GM23248 (cell line): Measurements from ENCODE around the gene HNRNPA2B1. TPM values are rescaled to one million over a fixed set of nuclear protein-coding genes. Genes with fewer than 3 reads are reported as not detected.

Experiments used
- DNase-seq: peaks from one replicate; pipeline ENCODE4 v3.0.0-alpha.2; 2015
- H2AFZ ChIP-seq: fragments of 200-600 bp; sonication (generic); 2 replicates; pipeline ENCODE4 v1.6.1; 2016; ENCODE audit warnings: antibody characterized with exemption
- H3F3A ChIP-seq: fragments of 200-600 bp; sonication (generic); 2 replicates; pipeline ENCODE4 v1.6.1; 2016; ENCODE audit warnings: mild to moderate bottlenecking, antibody characterized with exemption, mixed run types; ENCODE audit not compliant: insufficient read depth
- H3K27ac ChIP-seq: fragments of 200-600 bp; sonication (generic); 2 replicates; pipeline ENCODE4 v1.5.1; 2016; ENCODE audit warnings: mild to moderate bottlenecking
- H3K27me3 ChIP-seq: fragments of 200-600 bp; sonication (generic); replicated peaks from 2 replicates; pipeline ENCODE4 v1.6.1; 2016; ENCODE audit warnings: mild to moderate bottlenecking; ENCODE audit not compliant: insufficient read depth
- H3K36me3 ChIP-seq: fragments of 200-600 bp; sonication (generic); 2 replicates; pipeline ENCODE4 v1.6.1; 2016; ENCODE audit warnings: low read depth, mild to moderate bottlenecking
- H3K4me1 ChIP-seq: fragments of 200-600 bp; sonication (generic); 2 replicates; pipeline ENCODE4 v1.6.1; 2016; ENCODE audit warnings: mild to moderate bottlenecking; ENCODE audit not compliant: insufficient read depth
- H3K4me2 ChIP-seq: fragments of 200-600 bp; sonication (generic); one replicate; pipeline ENCODE4 v1.6.1; 2016; ENCODE audit warnings: mild to moderate bottlenecking; ENCODE audit not compliant: unreplicated experiment
- H3K4me3 ChIP-seq: fragments of 200-600 bp; sonication (generic); 2 replicates; pipeline ENCODE4 v1.5.1; 2016; ENCODE audit warnings: mild to moderate bottlenecking
- H3K79me2 ChIP-seq: fragments of 200-600 bp; sonication (generic); 2 replicates; pipeline ENCODE4 v1.6.1; 2016; ENCODE audit warnings: mild to moderate bottlenecking; ENCODE audit not compliant: insufficient read depth
- H3K9ac ChIP-seq: fragments of 200-600 bp; sonication (generic); 2 replicates; pipeline ENCODE4 v1.6.1; 2016; ENCODE audit warnings: mild to moderate bottlenecking
- H3K9me2 ChIP-seq: fragments of 200-600 bp; sonication (generic); 2 replicates; pipeline ENCODE4 v1.6.1; 2016; ENCODE audit warnings: mixed run types, mild to moderate bottlenecking, moderate library complexity; ENCODE audit not compliant: insufficient read depth
- H3K9me3 ChIP-seq: fragments of 200-600 bp; sonication (generic); one replicate; pipeline ENCODE4 v1.6.1; 2017; ENCODE audit warnings: low read depth
- H4K20me1 ChIP-seq: fragments of 200-600 bp; sonication (generic); 2 replicates; pipeline ENCODE4 v1.6.0; 2016; ENCODE audit not compliant: insufficient read depth
- EZH2 ChIP-seq: fragments of 200-600 bp; sonication (generic); IDR thresholded peaks from 2 replicates; pipeline ENCODE4 v1.6.1; 2018; ENCODE audit warnings: antibody characterized with exemption, mild to moderate bottlenecking; ENCODE audit not compliant: insufficient read depth, poor library complexity, severe bottlenecking
- EZH2phosphoT487 ChIP-seq: fragments of 200-600 bp; sonication (generic); IDR thresholded peaks from 2 replicates; pipeline ENCODE4 v1.6.1; 2018; ENCODE audit warnings: antibody characterized with exemption, moderate library complexity, mild to moderate bottlenecking, low read depth; ENCODE audit not compliant: insufficient read depth
- WGBS, 2 experiments: methylation state at CpG; one replicate each; pipeline ENCODE4 v1.1.6; 2015 to 2017; ENCODE audit warnings: low lambda C conversion rate in 2 of 2, low coverage in 1 of 2; ENCODE audit errors: missing lambda C conversion rate in 2 of 2; 5-methylcytosine and 5-hydroxymethylcytosine counted together
- in situ Hi-C: fragments of 300-500 bp; cut with MboI; formaldehyde crosslinking; loops from 2 replicates; pipeline ENCODE4 v1.15.0; 2020
- polyA plus RNA-seq: library from polyadenylated mRNA; unstranded; fragments of >200 nt; fragmentation: Nextera tagmentation; extraction: Ambion mirVana; gene quantifications from 2 replicates; pipeline ENCODE4 v1.2.1, GENCODE V29; 2016
- total RNA-seq: library from RNA; depleted of rRNA; stranded (reverse); fragments of >200 nt; shearing (Covaris generic); gene quantifications from 2 replicates; pipeline ENCODE4 v1.2.3, GENCODE V29; 2014

The HNRNPA2B1 gene
- total and polyA plus RNA-seq, 2 experiments from 2014 or later, result 134 to 529 TPM

GRCh38 chr7:26156451-26157420 is 43.8 kb downstream of the HNRNPA2B1 start:
- H2AFZ ChIP-seq, result no peak overlapping the region
- H3F3A ChIP-seq, result peaks cover 26% of the 10 kb centered on the region
- peak overlapping the region; percentile 25; the same call in 1 of the 2 replicates for H3K9ac ChIP-seq
- H3K4me2 ChIP-seq, result peak overlapping the region; percentile 76
- TF ChIP-seq EZH2, result no peak
- H3K27ac ChIP-seq, result peak overlapping the region; percentile 48
- H3K36me3 ChIP-seq, result no peaks in the 10 kb centered on the region
- peak overlapping the region; percentile 57 for H3K4me3 ChIP-seq
- H3K79me2 ChIP-seq, result no peaks in the 10 kb centered on the region
- no peaks in the 10 kb centered on the region for H3K9me2 ChIP-seq
- no peaks in the 10 kb centered on the region for H3K9me3 ChIP-seq
- in situ Hi-C loops, result no loop called here
- WGBS, 2 experiments, result 72 to 77% methylated on average over 20 of the region's 20 CpGs
- H3K27me3 ChIP-seq, result peaks cover 3% of the 10 kb centered on the region; the same call in 1 of the 2 replicates
- peaks cover 30% of the 10 kb centered on the region for H3K4me1 ChIP-seq
- H4K20me1 ChIP-seq, result no peaks in the 10 kb centered on the region
- DNase-seq, result peak; percentile 89

GRCh38 chr7:26155531-26156375 is 44.8 kb downstream of the HNRNPA2B1 start:
- peak overlapping the region; percentile 57 for H3K4me3 ChIP-seq
- no peaks in the 10 kb centered on the region for H3K9me3 ChIP-seq
- H4K20me1 ChIP-seq, result no peaks in the 10 kb centered on the region
- WGBS, 2 experiments, result 45 to 48% methylated on average over 8 of the region's 8 CpGs
- H3K36me3 ChIP-seq, result no peaks in the 10 kb centered on the region
- H3F3A ChIP-seq, result peaks cover 26% of the 10 kb centered on the region
- H3K4me2 ChIP-seq, result peak overlapping the region; percentile 76
- peak overlapping the region; percentile 48 for H3K27ac ChIP-seq
- peak overlapping the region; percentile 25; the same call in 1 of the 2 replicates for H3K9ac ChIP-seq
- in situ Hi-C loops, result no loop called here
- H2AFZ ChIP-seq, result no peak overlapping the region
- DNase-seq, result peak; percentile 69
- no peaks in the 10 kb centered on the region for H3K9me2 ChIP-seq
- H3K4me1 ChIP-seq, result peaks cover 30% of the 10 kb centered on the region
- peaks cover 13% of the 10 kb centered on the region; the same call in 1 of the 2 replicates for H3K27me3 ChIP-seq
- no peak for TF ChIP-seq EZH2
- no peak for TF ChIP-seq EZH2phosphoT487
- no peaks in the 10 kb centered on the region for H3K79me2 ChIP-seq

GRCh38 chr7:26153823-26154783 is 46.4 kb downstream of the HNRNPA2B1 start:
- H3K4me1 ChIP-seq, result peaks cover 23% of the 10 kb centered on the region
- in situ Hi-C loops, result no loop called here
- no peak overlapping the region for H3K4me3 ChIP-seq
- no peaks in the 10 kb centered on the region for H3K36me3 ChIP-seq
- H3F3A ChIP-seq, result peaks cover 21% of the 10 kb centered on the region
- H3K79me2 ChIP-seq, result no peaks in the 10 kb centered on the region
- no peak overlapping the region for H2AFZ ChIP-seq
- no peak overlapping the region for H3K9ac ChIP-seq
- no peak for TF ChIP-seq EZH2phosphoT487
- TF ChIP-seq EZH2, result no peak
- H3K4me2 ChIP-seq, result no peak overlapping the region
- DNase-seq, result no peak
- 73 to 77% methylated on average over 15 of the region's 15 CpGs for WGBS, 2 experiments
- no peaks in the 10 kb centered on the region for H4K20me1 ChIP-seq
- no peaks in the 10 kb centered on the region for H3K9me3 ChIP-seq
- no peaks in the 10 kb centered on the region for H3K9me2 ChIP-seq
- no peak overlapping the region for H3K27ac ChIP-seq
- H3K27me3 ChIP-seq, result peaks cover 28% of the 10 kb centered on the region
